ENCODE data around the gene RAB31. TPM values are rescaled to one million over a fixed set of nuclear protein-coding genes. Genes with fewer than 3 reads are reported as not detected.

Gene RAB31
- total RNA-seq, 4 donors from 2014 or later: 94.0 to 145 (median 107) TPM

DNA sequence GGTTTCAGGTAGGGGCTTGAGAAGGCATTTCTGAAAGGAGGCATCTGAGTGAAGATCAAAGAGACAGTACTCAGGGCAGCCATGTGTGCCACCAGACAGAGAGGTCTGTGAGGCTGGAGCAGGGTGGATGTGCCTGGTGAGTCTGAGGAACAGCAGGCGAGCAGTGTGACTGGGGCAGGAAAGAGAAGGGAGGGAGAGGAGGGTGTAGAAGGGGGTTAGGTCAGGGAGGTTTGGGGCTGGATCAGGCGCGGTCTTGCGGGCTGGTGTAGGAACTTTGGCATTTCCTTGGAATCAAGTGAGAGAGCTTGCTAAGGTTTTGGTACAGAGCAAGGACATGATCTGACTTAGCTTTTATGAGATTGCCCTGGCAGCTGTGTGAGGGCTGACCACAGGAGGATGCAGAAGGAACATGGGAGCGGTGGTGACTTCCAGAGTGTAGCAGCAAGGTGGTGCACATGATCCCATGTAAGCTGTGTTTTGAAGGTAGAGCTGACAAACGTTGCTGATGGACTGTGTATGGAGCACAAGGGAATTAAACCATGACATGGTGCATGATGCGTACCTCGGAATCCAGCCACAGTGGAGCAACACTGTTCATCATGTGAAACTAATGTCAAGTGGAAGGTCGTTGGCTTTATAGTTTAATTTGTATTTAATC is 13.9 kb downstream of the RAB31 start:
- TF ChIP-seq POLR2A (IDR thresholded peaks at IDR 0.05; ENCODE audit: low read depth) (no peak), EP300 (IDR thresholded peaks at IDR 0.05) (no peak), POLR2AphosphoS5 (IDR thresholded peaks at IDR 0.05) (no peak), CTCF (IDR thresholded peaks at IDR 0.05) (no peak)
- Histone ChIP-seq H3K9me3 (no peaks in the 10 kb centered on the region), H3K36me3 (peaks cover 0 to 16% (median 2%) of the 10 kb centered on the region in 4 donors), H3K4me3 (no peak overlapping the region), H3K27ac (replicated peaks in 1 of 4) (no peak overlapping the region), H3K27me3 (no peaks in the 10 kb centered on the region), H3K4me1 (peaks cover 0 to 45% (median 28%) of the 10 kb centered on the region in 4 donors)
- 83% methylated on average over 9 of the region's 9 CpGs for WGBS
- DNase-seq (ENCODE audit: extremely low spot score): no peak
- intact Hi-C loops (cut with DNase I): no loop called here

DNA sequence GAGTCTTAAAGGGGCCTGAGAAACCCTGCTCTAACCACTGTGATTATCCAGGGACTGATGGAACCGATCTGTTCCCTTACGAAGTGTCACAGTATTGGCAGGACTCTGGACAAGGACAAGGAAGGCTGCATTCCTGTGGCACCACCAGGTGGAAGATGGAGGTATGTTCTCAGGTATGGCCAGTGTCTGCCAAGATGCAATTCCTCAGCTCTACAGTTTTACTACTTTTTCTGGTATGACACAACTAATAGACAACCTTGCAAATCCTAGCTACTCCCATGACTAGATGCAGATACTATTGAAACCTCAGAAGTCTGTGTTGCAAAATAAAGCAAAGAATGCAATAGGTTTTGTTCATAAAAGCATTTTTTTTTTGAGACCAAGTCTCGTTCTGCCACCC is 14.6 kb downstream of the RAB31 start:
- intact Hi-C loops (cut with DNase I): no loop called here
- H3K4me3 ChIP-seq: no peak overlapping the region
- 91% methylated on average over 3 of the region's 3 CpGs for WGBS
- no peak overlapping the region for H3K27ac ChIP-seq (replicated peaks in 1 of 4)
- H3K4me1 ChIP-seq: peaks cover 0 to 44% (median 28%) of the 10 kb centered on the region in 4 donors
- no peaks in the 10 kb centered on the region for H3K9me3 ChIP-seq
- DNase-seq (ENCODE audit: extremely low spot score): no peak
- peaks cover 0 to 16% (median 2%) of the 10 kb centered on the region in 4 donors for H3K36me3 ChIP-seq
- H3K27me3 ChIP-seq: no peaks in the 10 kb centered on the region
- TF ChIP-seq POLR2AphosphoS5 (IDR thresholded peaks at IDR 0.05) (no peak), POLR2A (IDR thresholded peaks at IDR 0.05; ENCODE audit: low read depth) (no peak), EP300 (IDR thresholded peaks at IDR 0.05) (no peak), CTCF (IDR thresholded peaks at IDR 0.05) (no peak)

- 97% methylated on average over 3 of the region's 5 CpGs for WGBS
- intact Hi-C loops (cut with DNase I): no loop called here
These were observed 16.9 kb downstream of the RAB31 start for GRCh38 chr18:9724797-9725585.

DNA sequence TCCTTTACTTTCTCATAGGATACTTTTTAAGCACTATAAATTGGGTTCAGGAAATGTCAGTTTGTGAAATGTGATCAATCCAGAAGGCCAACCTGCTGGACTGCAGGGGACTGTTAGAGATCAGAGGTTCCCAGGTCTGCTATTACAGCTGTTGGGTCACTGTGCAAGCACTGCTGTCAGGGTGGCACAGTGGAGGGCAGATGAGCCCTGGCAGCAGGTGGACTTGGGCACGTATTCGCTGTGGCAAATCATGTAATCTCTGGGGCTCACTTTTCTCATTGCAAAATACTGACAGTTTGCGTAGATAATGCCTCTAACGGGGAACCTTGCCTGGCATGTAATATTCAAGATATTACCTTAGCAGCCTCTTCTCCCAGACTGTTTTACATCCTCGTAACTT is 18.1 kb downstream of the RAB31 start:
- intact Hi-C loops (cut with DNase I): no loop called here
- no peak overlapping the region for H3K4me3 ChIP-seq
- H3K27me3 ChIP-seq: no peaks in the 10 kb centered on the region
- TF ChIP-seq POLR2A (IDR thresholded peaks at IDR 0.05; ENCODE audit: low read depth): no peak
- TF ChIP-seq CTCF (IDR thresholded peaks at IDR 0.05): no peak
- no peak for TF ChIP-seq POLR2AphosphoS5 (IDR thresholded peaks at IDR 0.05)
- TF ChIP-seq EP300 (IDR thresholded peaks at IDR 0.05): no peak
- H3K27ac ChIP-seq (replicated peaks in 1 of 4): no peak overlapping the region
- H3K9me3 ChIP-seq: no peaks in the 10 kb centered on the region
- peak; percentile 53 for DNase-seq (ENCODE audit: extremely low spot score)
- peaks cover 0 to 30% (median 13%) of the 10 kb centered on the region in 4 donors for H3K4me1 ChIP-seq
- WGBS: 70% methylated on average over 5 of the region's 5 CpGs
- H3K36me3 ChIP-seq: peaks cover 0 to 16% (median 2%) of the 10 kb centered on the region in 4 donors

More at GRCh38 chr18:9724797-9725585, 16.9 kb downstream of the RAB31 start:
- peaks cover 0 to 26% (median 15%) of the 10 kb centered on the region in 4 donors for H3K4me1 ChIP-seq
- no peak for DNase-seq (ENCODE audit: extremely low spot score)
- H3K27me3 ChIP-seq: no peaks in the 10 kb centered on the region
- H3K9me3 ChIP-seq: no peaks in the 10 kb centered on the region
- no peak for TF ChIP-seq POLR2A (IDR thresholded peaks at IDR 0.05; ENCODE audit: low read depth)
- no peak for TF ChIP-seq POLR2AphosphoS5 (IDR thresholded peaks at IDR 0.05)
- TF ChIP-seq EP300 (IDR thresholded peaks at IDR 0.05): no peak
- no peak for TF ChIP-seq CTCF (IDR thresholded peaks at IDR 0.05)
- no peak overlapping the region for H3K4me3 ChIP-seq
- no peak overlapping the region for H3K27ac ChIP-seq (replicated peaks in 1 of 4)
- H3K36me3 ChIP-seq: peaks cover 0 to 16% (median 2%) of the 10 kb centered on the region in 4 donors

All from esophagus muscularis mucosa (tissue), 4 donors.